Measurements from ENCODE around the gene RHBDF1. TPM values are rescaled to one million over a fixed set of nuclear protein-coding genes. Genes with fewer than 3 reads are reported as not detected.
A peak's percentile ranks its signal among the peaks of the same experiment; 100 is the strongest.
"Not testable (repeated sequence)": the region's sequence is repeated elsewhere in the genome, so short reads cannot be mapped to it uniquely, and the experiment has no call there.

Gene RHBDF1
- polyA plus RNA-seq, 3 donors: 25.3 to 30.4 (median 29.9) TPM

DNA sequence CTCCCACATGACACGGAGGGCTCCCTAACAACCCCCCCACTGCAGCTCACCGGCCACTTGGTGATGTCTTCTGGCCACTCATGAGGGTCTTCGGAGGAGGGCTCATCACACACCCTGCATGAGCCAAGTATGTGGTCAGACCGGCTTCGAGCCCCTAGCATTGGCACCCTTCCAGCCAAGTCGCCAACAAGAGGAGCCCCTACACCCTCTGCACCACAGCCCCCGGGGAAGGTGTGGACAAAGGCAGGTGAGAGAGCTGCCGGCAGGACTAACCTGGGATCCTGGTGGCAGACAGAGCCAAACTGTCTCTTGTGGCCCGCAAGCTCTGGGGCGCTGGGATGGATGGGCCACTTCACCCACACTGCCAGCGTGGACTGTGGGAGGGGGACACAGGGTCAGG, 12.3 kb downstream of the RHBDF1 start:
- no peak for DNase-seq

DNA sequence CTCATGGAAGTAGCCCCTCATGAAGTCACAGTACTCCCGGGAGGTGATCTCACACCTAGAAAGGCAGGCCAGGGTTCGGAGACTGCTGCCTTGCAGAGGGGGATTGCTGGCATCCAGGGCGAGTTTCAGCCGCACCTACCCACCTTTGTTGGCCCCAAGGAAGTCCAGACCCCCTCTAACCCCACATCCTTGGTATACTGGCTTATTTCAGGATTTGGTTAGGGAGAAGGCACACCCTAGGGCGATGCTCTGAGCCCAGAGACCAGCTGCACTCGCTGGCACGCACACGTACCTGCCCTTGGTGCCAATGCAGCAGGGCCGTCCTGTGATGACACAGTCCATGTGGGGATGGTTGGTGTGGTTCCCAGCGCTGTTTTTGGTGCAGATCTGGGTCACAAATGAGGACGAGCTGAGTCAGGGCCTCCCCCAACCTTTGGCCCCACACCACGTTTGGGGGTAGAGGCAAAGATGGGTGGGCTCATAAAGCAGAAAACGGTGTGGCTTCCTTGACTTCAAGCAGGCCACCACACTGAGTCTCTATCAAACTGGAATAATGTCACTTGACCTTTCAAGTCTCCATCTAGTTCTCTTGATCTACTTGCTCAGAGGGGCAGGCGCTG, 12.9 kb downstream of the RHBDF1 start:
- no peak for DNase-seq

DNA sequence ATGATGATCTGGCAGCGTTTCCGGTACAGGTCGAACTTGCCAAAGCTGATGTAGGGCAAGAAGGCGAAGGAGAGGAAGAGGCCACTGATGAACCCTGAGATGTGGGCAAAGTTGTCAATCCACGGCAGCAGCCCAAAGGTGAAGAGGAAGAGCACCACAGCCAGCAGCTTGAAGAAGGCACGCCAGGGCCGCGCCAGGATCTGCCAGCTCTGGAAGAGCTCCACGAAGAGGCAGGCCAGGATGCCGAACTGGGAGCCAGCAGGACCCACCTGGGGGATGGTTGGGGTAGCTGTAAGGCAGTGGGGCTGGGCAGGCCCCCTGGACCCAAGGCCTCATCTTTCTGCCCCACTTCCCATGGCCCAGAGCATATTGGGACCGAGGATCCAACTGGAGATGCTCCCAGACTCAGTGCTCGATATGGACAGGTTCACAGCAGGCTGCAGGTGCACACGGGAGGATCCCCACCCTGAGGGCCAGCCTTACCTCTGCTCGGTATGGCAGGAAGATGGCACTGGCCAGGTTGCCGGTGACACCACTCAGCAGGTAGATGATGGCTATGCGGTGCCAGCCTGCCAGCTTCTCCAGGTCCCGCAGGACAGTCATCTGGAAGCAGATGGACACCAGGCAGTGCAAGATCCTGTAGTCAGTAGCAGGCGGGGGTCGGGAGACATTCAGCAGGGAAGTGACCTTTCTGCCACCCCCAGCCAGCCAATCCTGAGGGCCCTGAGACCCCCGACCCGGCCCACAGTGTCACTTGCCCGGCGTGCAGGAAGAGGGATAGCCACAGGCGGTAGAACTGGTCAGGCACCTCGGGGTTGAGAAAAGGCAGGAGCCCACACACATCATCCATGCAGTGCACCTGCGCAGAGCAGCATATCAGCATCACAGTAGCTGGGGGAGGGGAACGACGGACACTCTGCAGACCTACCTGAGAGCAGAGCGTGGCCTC, 13.7 kb downstream of the RHBDF1 start:
- DNase-seq: no peak

DNA sequence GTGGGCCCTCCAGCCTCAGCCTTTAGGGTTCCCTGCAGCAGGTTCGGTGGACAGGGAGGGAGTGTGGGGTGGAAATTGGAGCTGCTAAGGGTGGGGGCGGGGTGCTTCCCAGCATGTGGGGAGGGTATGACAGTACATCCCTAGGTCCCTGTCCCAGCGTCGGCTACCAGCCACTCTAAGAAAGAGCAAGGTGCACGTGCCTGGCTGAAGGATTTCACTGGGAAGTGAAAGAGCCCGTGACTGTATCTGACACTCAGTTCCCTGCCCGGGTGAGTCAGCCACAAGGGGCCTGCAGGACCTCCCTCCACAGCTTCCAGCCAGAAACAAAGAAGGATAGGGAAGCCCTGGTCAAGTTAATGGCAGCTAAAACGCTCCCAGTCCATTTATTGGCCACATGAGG, 14.7 kb downstream of the RHBDF1 start:
- DNase-seq: no peak

DNA sequence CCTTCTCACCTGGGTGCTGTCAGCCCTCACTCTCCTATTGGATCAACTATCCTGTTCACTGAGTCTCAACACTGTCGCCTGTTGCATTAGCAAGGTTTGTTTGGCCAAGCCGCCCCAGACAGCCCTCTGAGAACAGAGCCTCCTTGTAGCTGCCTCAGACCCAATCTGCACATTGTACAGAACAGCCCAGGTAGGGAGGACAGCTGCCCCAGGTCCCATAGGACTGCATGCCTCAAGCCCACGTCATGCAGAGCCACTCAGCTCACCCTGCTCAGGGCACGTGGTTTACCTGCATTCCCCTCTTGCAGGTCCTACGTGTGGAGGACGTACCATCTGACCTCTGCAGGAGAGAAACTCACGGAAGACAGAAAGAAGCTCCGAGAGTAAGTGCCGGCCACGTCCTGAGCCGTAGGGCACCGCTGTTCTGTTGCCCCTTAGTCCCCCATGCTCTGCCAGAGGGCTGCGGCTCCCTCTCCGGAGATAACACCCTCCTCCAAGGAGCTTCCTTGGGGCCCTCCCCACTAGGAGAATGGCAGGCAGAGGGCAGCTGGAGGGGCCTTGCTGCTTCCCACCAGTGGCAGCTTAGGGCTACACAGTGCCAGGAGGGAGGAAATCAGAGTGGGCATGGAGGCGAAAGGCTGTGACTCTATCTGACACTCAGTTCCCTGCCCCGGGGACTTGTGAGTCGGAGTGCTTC, 16.1 kb downstream of the RHBDF1 start:
- DNase-seq: no peak

GRCh38 chr16:55571-56136, 16.8 kb downstream of the RHBDF1 start:
- DNase-seq: no peak

DNA sequence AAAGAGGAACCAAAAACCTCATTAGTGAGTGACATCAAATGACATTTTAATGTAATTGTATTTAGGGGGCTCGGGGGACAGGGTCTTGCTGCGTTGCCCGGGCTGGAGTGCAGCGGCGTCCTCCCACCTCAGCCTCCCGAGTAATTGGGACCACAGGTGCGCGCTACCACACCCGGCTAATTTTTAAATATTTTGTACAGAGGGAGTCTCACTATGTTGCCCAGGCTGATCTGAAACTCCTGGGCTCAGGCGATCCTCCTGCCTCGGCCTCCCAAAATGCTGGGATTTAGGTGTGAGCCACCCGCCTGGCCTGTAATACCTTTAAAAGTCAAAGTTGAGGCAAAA, 18.2 kb downstream of the RHBDF1 start:
- DNase-seq: no peak

DNA sequence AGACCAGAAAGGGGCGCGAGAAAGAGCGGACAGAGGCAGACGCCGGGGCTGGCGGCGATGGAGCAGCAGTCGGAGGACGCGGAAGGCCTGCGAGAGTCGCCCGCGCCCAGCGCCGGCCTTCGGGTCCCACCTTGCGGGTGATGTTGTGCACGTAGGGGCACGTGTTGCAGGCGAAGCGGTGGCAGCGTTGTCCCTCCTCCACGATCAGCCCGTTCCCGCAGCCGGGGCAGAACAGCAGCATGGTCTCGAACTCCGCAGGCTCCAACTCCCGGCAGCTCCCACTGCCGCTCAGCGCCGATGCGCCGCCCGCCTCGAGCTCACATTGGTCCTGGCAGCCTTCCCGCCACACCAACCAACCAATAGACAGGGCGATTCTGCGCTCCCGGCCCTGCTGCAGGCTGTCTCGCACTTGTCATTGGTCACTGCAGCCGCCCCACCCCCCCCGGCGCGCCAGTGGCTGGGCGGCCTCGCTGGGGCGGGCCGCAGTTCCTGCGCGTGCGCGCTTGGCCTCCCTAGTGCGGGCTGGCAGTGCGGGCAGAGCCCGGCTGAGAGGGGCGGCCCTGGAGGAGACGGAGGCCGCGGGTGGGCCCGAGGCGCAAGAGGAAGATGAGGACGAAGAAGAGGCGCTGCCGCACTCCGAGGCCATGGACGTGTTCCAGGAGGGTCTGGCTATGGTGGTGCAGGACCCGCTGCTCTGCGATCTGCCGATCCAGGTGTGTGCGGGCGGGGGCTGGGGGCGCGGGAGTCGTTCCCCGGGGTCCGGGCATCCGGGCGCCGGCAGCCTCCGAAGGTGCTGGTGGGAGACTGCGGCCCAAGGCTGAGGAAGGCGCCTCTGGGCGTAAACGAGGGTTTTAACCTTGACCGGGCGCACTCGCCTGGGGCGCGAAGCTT, 18.8 kb downstream of the RHBDF1 start, which contains the start of the genes POLR3K and SNRNP25:
Gene POLR3K (minus strand): TSS at position 263 of the 891 bp plus-strand sequence. CDS start 22 bp downstream, at position 241.
Gene SNRNP25 (plus strand): TSS at position 483 of the 891 bp plus-strand sequence. CDS start 189 bp downstream, at position 672.
- DNase-seq: peak; percentile 98

- DNase-seq: no peak
Measured at GRCh38 chr16:50769-51591, 21.5 kb downstream of the RHBDF1 start.

DNA sequence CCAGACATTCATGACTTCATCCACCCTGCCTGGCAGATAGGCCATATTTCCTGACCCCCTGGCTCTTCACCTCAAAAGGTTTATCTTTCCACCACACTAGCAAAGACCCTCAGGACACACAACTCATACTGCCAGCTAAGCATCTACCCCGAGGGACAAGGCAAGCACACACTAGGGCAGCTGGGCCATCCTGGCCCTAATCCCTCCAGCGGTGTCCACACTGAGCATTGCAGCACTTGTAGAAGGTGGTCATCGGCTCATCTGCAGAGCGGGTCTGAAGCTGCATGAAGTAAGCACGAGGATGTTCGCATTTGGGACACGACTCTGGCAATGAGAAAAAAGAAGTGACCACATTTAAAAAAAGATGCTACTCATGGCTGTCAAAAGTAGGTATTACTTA, 25.2 kb downstream of the RHBDF1 start:
- no peak for DNase-seq

GRCh38 chr16:46510-46909, 25.9 kb downstream of the RHBDF1 start:
- not testable (repeated sequence) for DNase-seq

DNA sequence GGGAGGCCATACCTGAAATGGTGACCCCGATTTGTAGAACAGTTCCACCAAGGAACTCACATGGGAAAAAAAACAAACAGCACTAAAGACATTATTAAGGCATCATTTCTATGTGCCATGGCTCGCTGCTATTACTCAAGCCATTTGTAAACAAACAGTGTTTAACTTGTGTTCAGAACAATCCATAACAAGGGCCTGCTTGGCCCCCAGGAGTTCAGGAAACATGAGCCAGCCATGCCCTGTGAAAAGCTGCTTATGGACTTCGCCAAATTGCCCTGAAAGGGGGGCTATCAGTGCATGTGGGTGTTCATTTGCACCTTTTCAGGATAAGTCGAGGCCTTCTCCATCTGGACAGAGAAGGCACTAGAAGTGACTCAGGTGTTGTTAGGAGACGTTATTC, 27.0 kb downstream of the RHBDF1 start:
- DNase-seq: no peak

- no peak for DNase-seq
Measured at GRCh38 chr16:44655-45054, 27.8 kb downstream of the RHBDF1 start.

DNA sequence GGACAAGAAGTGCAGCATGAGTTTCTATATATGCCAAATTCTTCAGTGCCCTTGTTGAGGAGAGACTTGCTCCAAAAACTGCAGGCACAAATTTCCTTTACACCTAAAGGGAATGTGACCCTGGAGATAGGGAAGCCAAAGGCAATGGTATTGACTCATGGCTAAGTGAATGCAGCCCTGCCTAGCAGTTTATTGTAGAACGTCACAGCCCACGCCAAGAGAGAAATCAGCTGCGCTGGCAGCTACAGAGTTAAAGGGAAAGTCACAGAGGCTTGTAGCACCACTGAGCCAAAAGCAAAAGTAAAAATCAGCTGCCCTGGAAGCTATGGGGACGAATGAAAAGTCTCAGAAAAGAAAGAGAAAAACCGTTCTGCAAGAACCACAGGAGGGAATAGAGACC, 29.1 kb downstream of the RHBDF1 start:
- DNase-seq: no peak

- DNase-seq: no peak
Measured at GRCh38 chr16:42691-43090, 29.7 kb downstream of the RHBDF1 start.

GRCh38 chr16:42069-42457, 30.4 kb downstream of the RHBDF1 start:
- DNase-seq: no peak

GRCh38 chr16:41439-42068, 30.9 kb downstream of the RHBDF1 start:
- DNase-seq: no peak

GRCh38 chr16:38941-39892, 33.2 kb downstream of the RHBDF1 start:
- DNase-seq: no peak

GRCh38 chr16:38206-38605, 34.2 kb downstream of the RHBDF1 start:
- not testable (repeated sequence) for DNase-seq

Data from renal pelvis (tissue), 4 donors.